Endometrium (tissue), 2 donors: ENCODE measurements around the gene CRACR2A.

Experiments used
- FAIRE-seq: peaks from 2 replicates; lab custom pipeline; 2012; peaks lifted over from hg19 to GRCh38; lab: Jason Lieb, UNC
- donor health status: control.
- donor health status: control.

The CRACR2A gene

GRCh38 chr12:3595721-3596120 lies 157.2 kb downstream of the CRACR2A start:
- no peak for FAIRE-seq

GRCh38 chr12:3594966-3595365 lies 157.9 kb downstream of the CRACR2A start:
- no peak for FAIRE-seq

- FAIRE-seq = no peak
These were observed 158.9 kb downstream of the CRACR2A start for GRCh38 chr12:3593906-3594483.

- FAIRE-seq = no peak
These were observed 159.9 kb downstream of the CRACR2A start for GRCh38 chr12:3592856-3593625.

GRCh38 chr12:3589745-3590144 lies 163.2 kb downstream of the CRACR2A start:
- FAIRE-seq = no peak

GRCh38 chr12:3587402-3588013 lies 165.4 kb downstream of the CRACR2A start:
- FAIRE-seq = no peak

GRCh38 chr12:3583656-3584334 lies 169.1 kb downstream of the CRACR2A start:
- FAIRE-seq = no peak

- FAIRE-seq = no peak
These were observed 172.7 kb downstream of the CRACR2A start for GRCh38 chr12:3580094-3580749.

- FAIRE-seq = no peak
These were observed 173.3 kb downstream of the CRACR2A start for GRCh38 chr12:3579446-3580093.

- no peak for FAIRE-seq
These were observed 174.4 kb downstream of the CRACR2A start for GRCh38 chr12:3578557-3578956.

- FAIRE-seq = no peak
These were observed 176.0 kb downstream of the CRACR2A start for GRCh38 chr12:3576891-3577290.

GRCh38 chr12:3574986-3575385 lies 177.9 kb downstream of the CRACR2A start:
- no peak for FAIRE-seq

GRCh38 chr12:3572560-3572959 lies 180.3 kb downstream of the CRACR2A start:
- FAIRE-seq = no peak

- no peak for FAIRE-seq
These were observed 181.2 kb downstream of the CRACR2A start for GRCh38 chr12:3571724-3572123.

- no peak for FAIRE-seq
These were observed 181.6 kb downstream of the CRACR2A start for GRCh38 chr12:3571323-3571722.

GRCh38 chr12:3568695-3569094 lies 184.2 kb downstream of the CRACR2A start:
- no peak for FAIRE-seq

- no peak for FAIRE-seq
These were observed 186.9 kb downstream of the CRACR2A start for GRCh38 chr12:3565985-3566384.
